EL (cell line): ENCODE measurements around the gene DLGAP4.
A peak's percentile ranks its signal among the peaks of the same experiment; 100 is the strongest.
"Not testable (repeated sequence)": the region's sequence is repeated elsewhere in the genome, so short reads cannot be mapped to it uniquely, and the experiment has no call there.

Source experiments
- DNase-seq: peaks from one replicate; pipeline ENCODE4 v3.0.0-alpha.2; 2016

DLGAP4 gene

GRCh38 chr20:36361406-36361805, 55.3 kb downstream of the DLGAP4 start:
- no peak for DNase-seq

DNA sequence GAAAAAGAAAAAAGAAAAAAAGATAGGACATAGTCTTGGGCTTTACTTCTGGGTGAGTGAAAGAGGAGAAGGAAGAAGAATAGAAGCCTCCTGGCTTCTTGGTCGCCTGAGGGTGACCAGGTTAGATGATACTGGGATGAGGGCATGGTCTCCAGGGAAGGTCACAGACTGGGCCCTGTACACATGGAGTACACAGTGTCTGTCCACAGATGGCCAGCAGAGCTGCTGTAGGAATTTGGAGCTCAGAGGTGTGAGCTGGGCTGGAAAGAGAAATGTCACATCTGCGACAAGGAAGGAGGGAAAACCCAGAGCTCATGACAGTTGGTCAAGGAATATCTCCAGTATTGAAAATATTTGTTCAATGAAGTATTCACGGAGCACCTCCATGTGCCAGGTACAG, 56.1 kb downstream of the DLGAP4 start:
- DNase-seq = no peak

DNA sequence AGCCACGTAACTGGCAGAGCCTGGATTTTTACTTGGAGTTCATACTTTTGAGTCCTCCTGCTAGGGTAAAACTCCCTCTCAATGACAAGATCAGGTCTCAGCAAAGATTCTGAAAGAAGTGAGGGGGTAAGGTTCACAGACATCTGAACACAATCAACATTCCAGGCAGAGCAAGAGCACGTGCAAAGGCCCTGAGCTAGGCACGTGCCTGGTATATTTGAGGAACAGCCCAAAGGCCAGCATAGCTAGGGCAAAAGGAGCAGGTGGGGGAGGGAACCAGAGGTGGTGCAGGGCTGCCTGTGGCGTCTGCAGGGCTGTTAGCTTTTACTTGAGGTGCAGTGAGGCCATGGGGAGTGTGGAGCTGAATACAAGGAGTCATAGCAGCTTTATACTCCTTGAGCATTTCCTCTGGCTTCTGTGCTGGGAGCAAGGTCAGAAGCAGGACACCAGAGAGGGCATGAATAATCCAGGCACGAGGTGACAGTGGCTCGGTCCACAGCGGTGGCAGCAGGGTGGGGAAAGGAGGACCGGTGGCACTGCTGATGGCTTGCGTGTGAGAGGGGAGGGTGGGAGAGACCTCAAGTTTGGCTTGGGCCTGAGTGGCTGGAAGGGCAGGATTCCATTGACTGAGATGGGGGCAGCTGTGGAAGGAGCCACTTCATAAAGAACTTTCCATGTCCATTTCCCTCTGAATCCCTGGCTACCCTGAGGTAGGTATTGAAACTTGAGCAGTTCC, 57.0 kb downstream of the DLGAP4 start:
- DNase-seq = no peak

GRCh38 chr20:36364506-36364905, 58.4 kb downstream of the DLGAP4 start:
- no peak for DNase-seq

- DNase-seq = no peak
Observed at GRCh38 chr20:36366623-36367369, 60.7 kb downstream of the DLGAP4 start.

GRCh38 chr20:36367370-36367745, 61.2 kb downstream of the DLGAP4 start:
- no peak for DNase-seq

DNA sequence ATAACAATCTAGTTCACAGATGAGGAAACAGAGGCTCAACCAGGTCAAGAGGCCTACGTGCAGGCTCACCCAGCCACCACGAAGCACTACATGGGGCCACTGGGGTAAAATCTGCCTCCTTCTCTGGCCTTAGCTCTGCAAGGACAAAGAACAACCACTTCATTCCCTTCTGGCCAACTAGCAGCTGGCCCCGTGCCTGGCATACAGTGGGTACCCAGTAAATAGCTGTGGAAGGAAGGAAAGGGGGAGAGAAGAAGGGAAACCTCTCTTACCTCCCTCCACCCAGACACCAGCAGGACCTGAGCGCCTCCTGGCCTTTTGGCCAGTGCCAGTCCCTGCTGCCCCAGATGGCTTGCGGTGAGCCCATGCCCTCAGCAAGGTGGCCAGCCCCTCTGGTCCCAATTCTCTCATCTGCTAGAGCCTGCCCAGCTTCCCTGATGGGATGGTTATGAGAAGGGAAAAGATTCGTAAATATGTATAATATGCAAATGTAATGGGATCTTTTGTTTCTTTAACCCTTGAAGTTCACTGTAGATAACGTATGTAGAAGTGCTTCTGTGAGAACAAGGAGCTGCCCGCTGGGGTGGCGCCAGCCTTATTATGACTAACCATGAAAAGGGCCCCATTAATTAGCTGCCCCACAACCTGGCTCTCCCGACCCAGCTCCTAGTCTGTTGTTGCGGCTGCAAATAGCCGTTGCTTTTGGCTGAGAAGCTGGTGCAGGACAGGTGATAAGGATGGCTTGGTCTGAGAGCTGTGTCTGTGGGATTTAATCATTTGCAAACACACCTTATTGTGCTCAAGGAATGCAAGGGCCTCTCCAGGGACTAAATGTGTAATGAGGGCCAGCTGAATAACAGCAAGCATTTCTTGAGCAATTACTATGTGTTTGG, 62.0 kb downstream of the DLGAP4 start:
- DNase-seq = no peak

DNA sequence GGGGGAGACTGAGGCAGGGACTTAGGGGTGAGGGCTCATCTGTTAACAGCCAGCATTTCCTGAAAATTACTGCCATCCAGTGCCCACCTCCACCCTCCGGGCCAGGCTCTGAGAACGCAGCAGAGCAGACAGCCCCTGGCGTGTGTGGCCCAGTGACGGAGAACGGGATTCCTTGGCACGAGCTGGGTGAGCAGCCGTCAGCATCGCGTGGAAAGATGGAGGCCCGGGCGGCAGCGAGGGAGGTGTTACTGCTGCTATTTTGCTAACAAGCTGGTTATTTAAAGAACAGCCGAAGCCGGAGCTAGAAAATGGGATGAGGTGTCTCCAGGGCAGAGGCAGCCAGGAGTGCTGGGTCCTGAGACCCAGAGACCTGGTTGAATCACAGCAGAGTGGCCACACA, 62.7 kb downstream of the DLGAP4 start:
- no peak for DNase-seq

GRCh38 chr20:36369739-36370138, 63.6 kb downstream of the DLGAP4 start:
- DNase-seq = no peak

GRCh38 chr20:36370991-36371790, 65.1 kb downstream of the DLGAP4 start:
- DNase-seq = no peak

DNA sequence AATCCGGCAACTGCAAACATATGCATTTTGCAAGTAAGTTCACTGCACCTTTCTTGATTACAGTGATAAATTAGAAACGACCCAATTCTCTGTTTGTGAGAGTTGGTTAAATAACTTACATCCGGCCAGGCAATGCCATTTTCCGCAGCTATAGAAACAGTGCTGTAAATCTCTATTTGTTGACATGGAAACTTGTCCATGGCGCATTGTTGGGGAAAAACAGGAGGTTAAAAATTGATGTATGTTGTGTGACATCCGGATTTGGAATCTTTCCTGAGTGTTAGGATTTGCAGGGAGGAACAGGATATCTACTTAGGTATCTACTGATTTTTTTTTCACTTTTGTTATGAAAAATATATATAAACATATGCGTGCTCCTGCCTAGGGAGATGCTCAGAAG, 66.5 kb downstream of the DLGAP4 start:
- no peak for DNase-seq

DNA sequence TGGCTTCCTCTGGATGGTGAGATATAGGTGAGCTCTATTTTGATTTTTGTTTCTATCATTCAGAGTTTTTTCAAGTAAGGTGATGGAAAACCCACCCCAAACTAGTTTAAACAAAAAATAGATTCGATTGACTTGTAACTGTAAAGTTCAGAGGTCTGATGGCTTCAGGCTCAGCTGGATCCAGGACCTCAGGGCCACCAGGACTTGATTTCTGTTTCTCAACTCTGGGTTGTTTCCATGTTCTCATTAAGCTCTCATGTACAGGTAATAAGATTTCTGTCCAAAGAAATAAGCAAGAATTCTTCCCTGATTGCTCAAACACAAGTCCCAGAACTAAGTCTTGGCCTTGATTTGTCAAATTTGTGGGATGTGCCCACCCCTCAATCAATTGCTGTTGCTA, 67.0 kb downstream of the DLGAP4 start:
- no peak for DNase-seq

- DNase-seq = no peak
Observed at GRCh38 chr20:36374995-36375394, 68.9 kb downstream of the DLGAP4 start.

GRCh38 chr20:36377348-36378326, 71.5 kb downstream of the DLGAP4 start:
- no peak for DNase-seq

GRCh38 chr20:36378686-36379085, 72.5 kb downstream of the DLGAP4 start:
- DNase-seq = no peak

DNA sequence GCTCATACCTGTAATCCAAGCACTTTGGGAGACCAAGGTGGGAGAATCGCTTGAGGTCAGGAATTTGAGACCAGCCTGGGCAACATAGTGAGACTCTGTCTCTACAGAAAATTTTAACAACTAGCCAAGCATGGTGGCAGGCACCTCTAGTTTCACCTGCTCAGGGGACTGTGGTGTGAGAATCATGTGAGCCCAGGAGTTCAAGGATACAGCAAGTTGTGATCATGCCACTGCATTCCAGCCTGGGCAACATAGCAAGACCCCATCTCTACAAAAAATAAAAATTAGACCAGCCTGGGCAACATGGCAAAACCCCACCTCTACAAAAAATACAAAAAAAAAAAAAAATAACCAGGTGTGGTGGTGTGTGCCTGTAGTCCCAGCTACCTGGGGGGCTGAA, 73.8 kb downstream of the DLGAP4 start:
- not testable (repeated sequence) for DNase-seq

DNA sequence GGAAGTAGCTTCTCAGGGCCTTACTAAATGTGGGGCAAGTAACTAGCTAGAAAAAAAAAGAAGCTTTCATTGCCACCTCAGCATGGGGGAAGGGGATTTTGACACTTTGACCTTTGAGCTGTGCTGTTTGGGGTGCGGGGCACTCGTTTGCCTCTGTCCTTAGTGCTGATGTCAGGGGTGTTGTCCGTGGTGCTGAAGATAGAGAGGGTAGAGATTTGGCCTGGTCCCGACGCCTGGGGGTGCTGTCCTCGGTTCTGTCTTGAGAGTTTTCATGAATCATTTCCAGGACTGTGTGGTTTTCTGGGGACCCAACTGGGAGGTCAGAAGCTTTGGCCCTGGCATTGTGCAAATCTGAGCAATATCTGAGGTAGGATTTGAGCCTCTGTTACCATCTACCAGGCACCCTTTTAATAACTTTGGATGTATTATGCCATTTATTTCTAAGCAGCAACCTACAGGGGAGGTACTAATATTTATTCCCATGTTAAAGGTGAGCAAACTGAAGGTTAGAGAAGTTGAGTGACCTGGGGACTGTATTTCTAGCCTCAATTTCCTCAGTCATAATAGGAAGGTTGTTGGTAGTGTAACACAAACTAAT, 78.0 kb downstream of the DLGAP4 start:
- DNase-seq = peak; percentile 38

- no peak for DNase-seq
Observed at GRCh38 chr20:36385503-36385902, 79.4 kb downstream of the DLGAP4 start.

- no peak for DNase-seq
Observed at GRCh38 chr20:36386236-36386635, 80.1 kb downstream of the DLGAP4 start.

DNA sequence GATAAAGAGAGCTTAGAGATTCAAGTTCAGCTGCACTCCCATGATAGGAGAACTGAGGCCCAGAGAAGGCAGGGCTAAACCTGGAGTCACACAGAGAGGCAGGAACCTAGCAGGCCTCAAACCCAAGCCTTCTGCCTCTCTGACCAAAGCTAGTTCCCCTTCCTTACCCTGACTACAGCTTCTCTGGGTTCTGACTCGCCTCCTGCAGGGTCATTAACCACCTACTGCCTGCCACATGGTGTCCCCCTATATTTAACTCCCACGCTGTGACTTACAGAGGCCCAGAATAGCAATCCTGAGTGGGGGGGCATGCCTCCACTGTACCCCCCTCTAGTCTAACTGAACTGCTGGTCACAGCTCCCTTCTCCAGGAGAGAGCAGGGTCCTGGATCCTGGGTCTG, 84.1 kb downstream of the DLGAP4 start:
- no peak for DNase-seq
